NCI-H446 (cell line): ENCODE results near the gene RIN3.

Experiments
- DNase-seq, 2 experiments: peaks; one replicate each; lab custom pipeline; 2025; lab: John Stamatoyannopoulos, UW

Gene RIN3

DNA sequence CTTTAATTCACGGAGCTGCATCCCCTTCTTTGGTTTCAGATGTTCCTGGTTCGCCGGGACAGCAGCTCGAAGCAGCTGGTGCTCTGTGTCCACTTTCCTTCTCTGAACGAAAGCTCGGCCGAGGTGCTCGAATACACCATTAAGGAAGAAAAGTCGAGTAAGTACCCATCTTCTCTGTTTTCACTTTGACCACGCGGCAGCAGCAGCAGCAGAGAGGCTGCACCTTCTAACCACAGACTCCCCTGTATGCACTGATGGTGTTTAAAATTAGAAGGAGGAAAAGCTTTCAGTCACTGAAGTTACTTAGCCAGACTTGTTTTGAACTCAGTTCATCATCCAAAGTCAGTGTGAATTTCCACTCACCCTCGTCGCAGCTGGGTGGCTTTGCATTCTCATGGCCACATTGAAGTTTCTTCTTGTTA is 63.8 kb downstream of the RIN3 start:
- no peak for DNase-seq

DNA sequence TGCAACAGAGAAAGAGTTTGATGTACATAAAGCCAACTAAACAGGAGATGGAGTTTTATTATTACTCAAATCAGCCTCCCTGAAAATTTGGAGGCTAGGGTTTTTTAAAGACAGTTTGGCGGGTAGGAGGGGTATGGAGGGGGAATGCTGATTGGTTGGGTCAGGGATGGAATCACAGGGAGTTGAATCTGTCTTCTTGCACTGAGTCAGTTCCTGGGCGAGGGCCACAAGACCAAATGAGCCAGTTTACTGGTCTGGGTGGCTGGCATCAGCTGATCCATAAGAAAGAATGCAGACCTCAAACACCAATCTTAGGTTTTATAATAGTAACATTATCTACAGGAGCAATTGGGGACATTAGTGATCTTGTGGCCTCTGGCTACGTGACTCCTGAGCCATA is 64.9 kb downstream of the RIN3 start:
- DNase-seq = no peak

DNA sequence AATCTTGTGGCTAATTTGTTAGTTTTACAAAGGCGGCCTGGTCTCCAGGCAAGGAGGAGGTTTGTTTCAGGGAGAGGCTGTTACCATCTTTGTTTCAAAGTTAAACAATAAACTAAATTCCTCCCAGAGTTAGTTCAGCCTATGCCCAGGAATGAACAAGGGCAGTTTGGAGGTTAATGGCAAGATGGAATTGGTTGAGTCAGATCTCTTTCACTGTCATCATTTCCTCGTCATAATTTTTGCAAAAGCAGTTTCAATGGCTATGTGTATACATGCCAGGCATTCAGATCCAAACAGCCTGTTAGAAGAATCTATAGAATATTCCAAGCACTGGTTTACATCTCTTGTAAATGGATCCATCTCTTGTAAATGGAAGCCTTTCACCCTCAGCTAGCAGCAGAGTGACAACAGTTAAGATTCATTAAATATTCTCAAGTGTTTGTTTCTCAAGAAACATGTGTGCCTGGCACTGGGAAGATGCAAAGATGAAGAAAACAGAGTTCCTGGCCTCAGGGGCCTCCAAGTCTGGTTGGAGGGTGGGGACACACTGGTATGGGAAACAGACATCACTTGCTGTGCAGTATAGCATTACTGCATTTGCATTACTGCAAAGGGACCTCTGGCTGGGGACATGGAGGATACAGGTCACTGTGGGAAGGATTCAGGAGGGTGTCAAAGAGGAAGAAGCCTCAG is 65.8 kb downstream of the RIN3 start:
- no peak for DNase-seq

DNA sequence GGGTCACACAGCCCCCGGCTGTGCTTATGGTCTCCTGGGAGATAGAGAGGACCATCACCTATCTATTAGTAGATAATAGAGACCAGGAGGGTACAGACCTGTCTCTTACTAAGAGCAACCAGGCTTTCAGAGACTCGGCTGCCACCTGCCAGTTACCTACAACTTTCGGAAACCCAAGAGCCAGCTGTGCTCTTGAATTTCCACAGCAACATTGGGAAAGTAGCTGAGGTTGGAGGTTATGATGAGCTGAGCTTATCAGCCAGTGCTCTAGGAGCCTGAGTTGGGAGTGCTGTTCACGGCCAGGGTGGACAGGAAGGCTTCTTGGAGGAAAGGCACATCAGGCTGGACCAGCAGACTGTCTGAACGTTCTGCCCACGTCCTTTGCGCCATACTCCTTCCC is 67.6 kb downstream of the RIN3 start:
- no peak for DNase-seq

DNA sequence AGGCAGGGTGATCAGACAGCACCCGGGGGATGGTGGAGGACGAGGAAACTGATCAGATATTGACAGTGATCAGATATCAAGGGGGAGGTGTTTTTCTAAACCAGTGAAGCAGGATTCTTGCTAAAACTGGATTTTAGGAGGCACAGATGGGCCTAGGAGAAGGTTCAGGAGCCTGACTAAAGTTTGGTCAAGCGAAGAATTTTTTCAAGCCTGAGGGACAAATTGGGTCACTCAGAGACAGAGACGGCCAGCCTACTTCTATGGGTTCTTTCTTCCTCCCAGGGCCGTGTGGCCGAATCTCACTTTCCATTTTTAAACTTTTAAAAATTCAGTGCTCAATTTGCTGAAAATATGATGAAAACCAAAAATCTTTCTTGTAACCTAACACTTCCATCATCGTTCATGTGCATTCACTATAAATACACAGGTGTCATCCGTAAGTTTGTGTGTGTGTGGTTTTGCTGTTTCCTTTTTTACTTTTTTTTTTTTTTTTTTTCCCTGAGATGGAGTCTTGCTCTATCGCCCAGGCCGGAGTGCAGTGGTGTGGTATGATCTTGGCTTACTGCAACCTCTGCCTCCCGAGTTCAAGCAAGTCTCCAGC is 68.5 kb downstream of the RIN3 start:
- no peak for DNase-seq

DNA sequence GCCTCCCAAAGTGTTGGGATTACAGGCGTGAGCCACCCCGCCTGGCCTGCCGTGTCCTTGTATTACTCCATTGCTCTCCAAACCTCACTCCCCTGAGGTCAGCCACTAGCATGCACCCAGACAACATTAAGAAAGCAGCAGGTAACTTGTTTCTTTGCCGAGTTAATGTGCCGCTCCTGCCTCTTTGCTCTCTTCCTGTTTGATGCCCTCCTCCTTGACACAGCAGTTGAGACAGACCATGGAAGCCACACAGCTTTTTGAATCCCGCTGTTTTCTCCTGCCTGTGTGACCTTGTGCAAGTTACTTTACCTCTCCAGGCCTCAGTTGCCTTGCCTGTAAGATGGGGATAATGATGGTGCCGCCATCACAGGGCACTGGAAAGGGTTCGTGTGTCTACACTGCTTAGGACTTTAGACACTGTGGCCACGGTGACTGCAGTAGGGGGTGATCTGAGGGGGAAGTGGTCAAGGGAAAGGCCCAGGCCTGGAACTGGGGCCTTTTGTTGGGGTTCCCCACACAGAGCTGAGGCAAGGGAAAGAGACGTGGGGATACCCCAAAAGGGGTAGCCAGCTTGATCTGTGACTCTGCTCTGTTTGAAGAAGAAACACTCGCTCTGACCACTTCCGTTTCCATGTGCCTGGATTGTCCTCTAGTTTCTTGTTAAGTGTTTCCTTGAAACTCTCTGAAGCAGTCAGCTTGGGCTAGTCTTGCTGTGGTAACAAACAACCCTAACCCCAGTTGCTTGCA is 69.3 kb downstream of the RIN3 start:
- DNase-seq = no peak

DNA sequence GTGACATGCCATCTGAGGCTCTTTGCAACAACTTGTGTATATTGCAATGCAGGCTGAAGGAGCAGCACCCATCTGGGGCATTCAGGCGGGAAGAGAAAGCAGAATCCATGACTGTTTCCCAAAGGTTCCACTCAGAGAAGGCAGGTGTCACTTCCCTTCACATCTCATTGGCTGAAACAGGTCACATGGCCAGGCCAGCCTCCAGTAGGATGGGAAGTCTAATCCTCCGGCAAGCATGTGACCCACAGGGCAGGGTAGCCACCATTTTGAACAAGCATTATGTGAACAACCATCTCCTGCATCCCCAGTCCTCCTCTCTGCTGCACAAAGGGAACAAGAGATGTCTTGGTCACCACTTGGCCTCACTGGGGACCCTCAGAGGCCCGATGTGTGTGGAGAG is 70.6 kb downstream of the RIN3 start:
- DNase-seq = no peak

DNA sequence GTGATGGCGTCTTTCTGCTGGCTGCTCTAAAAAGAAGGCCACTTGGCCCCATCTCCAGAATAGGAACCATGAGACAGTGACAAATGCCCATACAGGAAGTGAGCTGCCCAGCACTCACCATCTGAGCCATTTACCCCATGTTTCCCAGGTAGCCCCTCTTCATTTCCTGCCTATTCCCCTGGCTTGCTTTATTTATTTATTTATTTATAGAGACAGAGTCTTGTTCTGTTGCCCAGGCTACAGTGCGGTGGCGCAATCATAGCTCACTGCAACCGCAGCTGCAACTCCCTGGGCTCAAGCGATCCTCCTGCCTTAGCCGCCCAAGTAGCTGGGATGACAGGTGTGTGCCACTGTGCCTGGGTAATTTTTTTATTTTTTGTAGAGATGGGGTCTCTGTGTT is 71.2 kb downstream of the RIN3 start:
- DNase-seq = no peak

DNA sequence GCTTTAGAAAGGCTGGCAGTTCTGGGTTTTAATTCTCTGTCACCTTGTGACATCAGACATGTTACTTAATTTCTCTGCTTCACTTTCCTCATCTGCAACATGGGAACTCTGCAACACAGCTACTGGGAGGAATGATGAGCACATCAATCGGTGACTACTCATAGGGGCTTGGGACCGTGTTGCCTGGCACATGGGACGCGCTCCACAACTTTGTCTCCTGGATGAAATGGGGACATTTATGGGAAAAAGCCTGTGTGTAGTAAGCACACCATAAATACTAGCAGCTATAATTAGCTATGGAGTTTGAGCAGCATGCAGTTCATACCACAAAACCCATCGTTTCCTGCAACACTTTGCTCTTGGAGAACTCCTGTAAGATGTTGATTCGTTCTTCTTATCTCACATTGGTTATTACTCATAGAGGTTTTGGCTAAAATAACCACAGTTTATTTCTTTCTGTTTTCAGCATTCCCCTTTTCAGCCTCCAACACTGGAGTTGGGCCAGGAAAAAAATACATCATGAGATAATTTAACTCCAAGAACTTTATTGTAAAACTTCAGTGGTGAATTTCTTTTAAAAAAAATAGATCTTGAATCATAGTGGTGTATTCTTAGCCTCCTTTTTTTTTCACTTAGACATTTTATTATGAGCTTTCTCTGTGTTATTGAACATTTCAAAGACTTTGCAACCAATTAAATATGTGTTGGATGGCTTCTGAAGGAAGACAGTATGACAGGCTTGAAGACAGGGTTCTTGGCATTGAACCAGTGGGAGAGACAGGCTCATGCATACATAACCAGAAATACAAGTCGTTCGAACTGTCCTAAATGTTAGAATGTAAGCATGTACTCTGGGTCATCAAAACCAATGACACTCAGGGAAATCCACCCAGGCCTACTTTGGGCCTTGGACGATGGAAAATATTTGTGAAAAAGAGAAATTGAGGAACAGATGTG is 72.7 kb downstream of the RIN3 start:
- no peak for DNase-seq

DNA sequence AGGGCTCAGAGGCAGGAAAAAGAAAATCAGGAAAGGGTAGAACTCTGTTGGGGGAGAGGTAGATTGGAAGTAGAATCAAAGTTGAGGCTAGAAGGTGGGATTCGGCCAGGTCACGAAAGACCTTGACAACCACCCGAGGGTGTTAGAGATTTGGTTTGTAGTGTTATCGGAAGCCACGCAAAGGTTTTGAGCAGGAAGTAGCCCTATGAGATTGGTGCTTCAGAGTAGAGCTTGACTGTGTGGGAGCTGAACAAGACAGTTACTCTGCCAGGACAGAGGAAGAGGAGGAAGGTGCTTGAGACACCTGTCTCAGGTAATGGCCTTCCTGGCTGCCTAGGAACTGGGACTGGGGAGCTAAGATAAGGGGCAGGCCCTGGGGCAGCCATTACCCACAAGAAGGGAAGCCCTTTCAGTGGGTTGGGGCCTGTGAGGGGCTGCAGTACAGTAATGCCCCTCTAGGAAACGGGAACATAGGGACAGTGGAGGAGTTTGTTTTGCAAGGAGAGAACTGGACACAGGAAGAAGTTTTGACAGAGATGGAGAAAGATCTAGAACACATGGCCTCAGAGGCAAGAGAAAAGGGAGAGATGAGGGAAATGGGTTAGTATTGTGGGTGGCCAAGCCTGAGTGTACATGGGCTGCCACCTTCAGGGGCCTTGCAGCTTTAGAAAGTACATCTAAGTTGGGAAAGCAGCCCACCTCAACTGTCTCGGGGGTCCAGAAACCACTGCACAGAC is 73.5 kb downstream of the RIN3 start:
- no peak for DNase-seq

DNA sequence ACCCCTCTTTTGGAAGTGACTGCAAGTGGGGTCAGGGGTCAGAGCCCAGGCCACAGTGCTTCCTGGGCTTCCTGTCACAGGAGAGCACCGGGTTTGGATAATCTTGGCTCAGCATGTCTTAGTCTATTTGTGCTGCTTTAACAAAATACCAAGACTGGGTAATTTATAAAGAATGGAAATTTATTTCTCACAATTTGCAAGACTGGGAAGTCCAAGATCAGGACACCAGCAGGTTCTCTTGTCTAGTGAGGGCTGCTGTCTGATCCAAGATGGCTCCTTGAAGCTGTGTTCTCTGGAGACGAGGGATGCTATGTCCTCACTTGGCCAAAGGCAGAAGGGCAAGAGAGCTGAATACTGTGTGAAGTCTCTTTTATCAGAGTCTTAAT is 74.1 kb downstream of the RIN3 start:
- DNase-seq = no peak

DNA sequence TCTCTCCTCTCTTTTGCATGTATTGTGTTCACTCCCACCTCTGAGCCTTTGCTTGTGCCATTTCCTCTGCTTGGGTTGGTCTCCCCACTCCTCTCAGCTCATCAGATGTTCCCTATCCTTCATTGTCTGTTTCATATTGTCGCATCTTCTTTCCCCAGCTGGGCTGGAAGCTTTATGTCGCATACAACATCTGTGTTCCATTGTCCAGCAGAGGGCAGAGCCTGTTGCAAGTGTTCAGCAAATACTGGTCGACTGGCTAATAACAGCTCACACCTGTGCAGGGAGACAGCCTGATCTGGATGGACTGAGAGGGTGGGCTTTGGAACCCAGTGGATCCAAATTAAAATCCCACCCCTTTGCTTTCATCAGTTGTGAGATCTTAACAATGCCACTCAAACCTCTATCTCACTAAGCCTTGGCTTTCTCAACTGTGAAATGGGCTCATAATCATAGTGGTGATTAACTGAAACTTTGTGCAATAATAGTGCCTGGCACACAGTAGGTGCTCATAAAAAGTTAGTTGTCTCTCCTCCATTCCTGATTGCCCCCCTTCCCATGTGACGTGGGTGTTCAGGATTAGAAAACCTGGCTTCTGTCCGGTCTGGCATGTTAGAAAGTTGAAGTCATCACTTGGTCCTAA is 75.8 kb downstream of the RIN3 start:
- DNase-seq = no peak

DNA sequence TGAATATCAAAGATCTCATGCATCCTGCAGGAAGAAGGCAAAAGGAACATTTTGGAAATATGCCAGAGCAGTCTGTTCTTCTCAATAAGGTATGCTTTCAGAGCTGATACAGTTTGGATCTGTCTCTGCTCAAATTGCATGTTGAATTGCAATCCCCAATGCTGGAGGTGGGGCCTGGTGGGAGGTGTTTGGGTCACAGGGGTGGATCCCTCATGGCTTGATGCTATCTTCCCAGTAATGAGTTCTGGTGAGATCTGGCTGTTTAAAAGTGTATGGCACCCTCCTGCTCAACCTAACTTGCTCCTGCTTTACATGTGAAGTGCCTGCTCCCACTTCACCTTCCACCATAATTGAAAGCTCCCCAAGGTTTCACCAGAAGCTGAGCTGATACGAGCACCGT is 76.6 kb downstream of the RIN3 start:
- DNase-seq = no peak

DNA sequence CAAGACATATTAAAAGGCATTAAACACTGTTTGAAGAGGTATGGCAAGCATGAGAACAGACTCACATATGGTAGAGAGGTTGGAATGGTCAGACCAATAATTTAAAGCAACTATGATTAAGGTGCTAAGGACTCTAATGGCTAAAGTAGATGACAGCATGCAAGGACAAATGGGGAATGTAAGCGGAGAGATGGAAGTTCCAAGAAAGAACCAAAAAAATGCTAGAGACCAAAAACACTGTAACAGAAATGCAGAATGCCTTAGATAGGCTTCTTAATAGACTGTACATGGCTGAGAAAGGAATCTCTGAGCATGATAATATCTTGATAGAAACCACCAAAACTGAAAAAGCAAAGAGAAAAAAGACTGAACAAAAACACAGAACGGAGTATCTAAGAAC is 77.4 kb downstream of the RIN3 start:
- DNase-seq = no peak

DNA sequence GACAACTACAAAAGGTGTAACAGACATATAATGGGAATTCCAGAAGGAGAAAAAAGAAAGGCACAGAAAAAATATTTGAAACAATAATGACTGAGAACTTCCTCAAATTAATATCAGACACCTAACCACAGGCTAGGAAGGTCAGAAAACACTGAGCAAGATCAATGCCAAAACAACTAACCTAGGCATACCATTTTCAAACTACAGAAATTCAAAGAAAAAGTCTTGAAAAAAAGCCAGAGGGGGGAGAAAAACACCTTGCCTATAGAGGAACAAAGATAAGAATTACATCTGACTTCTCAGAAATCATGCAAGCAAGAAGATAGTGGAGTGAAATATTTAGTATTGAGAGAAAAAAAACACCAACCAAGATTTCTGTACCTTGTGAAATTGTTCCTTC is 77.8 kb downstream of the RIN3 start:
- no peak for DNase-seq

DNA sequence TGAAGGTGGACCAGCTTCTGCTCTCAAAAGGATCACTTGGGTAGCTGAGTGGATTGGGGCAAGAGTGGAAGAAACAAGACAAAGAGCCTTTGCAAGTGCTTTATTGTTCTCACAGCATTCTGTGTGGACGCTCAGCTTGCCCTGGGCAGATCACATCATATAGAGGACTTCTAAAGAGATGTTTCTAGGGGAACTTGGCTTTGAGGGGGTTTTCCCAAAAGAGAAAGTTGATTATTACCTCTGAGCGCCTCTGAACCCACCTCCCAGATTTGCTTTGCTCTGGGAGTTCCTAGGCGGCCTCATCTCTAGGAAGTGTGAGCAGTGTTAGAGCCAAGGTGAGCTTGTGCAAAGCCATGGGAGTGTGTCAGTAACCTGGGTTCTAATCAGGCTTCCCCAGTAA is 81.7 kb downstream of the RIN3 start:
- DNase-seq = no peak

DNA sequence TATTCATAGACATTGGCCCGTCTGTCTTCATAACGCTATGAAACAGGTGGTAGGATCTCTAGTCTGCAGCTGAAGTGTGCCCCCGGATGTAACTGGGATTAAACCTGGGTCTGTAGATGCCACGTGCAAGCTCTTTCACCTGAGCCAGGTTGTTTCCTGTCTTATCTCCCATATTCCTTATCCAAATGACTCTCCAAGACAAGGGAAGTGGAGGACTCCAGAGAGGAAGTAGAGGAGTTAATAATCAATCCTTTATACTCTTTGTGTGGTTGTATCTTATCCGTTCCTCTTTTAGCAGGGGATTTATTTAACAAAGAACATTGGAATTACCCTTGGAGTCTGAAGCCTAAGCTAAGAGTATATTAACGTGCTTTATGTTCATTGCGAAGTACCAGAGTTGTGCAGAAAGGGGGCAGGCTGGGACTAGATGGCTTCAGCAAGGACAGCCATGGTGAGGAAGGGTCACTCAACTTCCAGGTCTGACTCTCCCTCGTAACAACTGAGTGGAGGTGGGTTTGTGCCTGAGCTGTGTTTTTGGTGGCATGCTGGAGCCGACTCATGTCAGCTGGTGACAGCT is 82.8 kb downstream of the RIN3 start:
- no peak for DNase-seq

DNA sequence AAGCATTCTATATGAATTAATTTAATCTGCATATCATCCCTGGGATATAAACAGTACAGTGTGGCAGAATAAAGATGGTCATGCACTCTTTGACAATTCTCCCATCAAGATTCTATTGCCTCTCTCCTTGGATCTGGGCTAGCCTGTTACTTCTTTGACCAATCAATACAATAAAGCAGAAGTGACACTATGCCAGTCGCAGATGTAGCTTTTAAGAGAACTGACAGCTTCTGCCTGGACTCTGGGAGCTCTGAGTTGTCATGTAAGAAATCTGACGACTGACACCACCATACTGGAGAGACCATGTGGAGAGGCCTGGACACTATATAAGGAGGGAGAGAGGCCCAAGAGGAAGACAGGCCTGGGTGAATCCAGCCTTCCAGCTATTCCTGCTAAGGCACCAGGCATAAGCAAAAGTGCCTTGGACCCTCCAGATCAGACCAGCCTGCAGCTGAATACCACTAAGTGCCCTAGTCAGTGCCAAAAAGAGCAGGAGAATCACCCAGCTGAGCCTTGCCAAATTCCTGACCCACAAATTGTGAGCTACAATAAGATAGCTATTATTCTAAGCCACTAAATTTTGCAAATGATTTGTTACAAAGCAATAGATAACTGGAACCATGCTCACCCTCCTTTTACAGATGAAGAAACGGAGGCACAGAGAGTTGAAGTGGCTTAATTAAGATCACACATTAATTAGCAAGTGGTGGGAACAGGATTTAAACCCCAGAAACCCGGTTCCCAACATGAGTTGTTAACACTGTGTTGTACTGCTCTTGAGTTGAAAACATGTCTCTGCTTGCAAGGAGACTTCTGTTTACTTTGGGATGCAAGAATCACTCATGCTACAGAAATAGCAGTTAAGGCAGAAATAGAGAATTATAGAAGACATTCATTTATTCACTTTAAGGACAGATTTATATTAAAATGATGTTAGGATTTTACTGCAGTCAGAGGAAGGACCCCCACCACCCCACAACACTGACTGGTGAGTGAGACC is 84.6 kb downstream of the RIN3 start:
- DNase-seq = no peak

DNA sequence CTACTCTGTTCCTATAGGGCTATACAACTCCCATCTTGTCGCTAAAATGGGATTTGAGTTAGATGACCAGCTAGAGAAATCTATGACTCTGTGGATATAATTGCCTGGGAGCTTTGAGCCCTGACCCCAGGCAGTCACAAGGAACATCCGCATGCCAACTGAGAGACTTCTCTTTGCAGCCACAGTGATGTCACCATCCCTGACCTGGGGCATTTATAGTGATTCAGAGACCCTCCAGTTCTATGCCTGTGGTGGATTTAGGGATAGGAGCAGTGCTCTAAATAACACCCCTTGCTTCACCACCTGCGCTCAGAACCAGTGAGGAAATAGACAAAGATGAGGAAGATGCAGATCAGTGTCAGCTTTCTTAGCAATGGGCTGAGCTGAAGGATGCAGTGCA is 86.2 kb downstream of the RIN3 start:
- DNase-seq = no peak
